ENCODE data around the gene MRPL37.
"Not testable (repeated sequence)": the region's sequence is repeated elsewhere in the genome, so short reads cannot be mapped to it uniquely, and the experiment has no call there.

The MRPL37 gene

DNA sequence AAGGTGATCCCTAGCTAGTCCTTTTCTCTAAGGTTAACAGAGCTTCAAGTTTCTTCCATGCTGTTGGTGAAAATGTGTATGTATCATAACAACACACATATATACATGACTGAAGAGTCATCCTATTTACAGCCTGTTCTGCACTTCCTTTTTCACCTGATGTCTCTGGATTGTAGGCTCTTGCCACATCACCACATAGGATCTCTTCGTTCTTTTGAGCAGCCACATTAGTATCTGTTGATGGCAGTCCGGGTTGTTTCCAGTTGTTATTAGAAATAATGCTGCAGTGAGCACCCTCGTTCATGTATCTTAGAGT lies 19.7 kb downstream of the MRPL37 start:
- in situ Hi-C loops (cut with HindIII; ENCODE audit: low sequenced_read_pairs), result no loop called here

DNA sequence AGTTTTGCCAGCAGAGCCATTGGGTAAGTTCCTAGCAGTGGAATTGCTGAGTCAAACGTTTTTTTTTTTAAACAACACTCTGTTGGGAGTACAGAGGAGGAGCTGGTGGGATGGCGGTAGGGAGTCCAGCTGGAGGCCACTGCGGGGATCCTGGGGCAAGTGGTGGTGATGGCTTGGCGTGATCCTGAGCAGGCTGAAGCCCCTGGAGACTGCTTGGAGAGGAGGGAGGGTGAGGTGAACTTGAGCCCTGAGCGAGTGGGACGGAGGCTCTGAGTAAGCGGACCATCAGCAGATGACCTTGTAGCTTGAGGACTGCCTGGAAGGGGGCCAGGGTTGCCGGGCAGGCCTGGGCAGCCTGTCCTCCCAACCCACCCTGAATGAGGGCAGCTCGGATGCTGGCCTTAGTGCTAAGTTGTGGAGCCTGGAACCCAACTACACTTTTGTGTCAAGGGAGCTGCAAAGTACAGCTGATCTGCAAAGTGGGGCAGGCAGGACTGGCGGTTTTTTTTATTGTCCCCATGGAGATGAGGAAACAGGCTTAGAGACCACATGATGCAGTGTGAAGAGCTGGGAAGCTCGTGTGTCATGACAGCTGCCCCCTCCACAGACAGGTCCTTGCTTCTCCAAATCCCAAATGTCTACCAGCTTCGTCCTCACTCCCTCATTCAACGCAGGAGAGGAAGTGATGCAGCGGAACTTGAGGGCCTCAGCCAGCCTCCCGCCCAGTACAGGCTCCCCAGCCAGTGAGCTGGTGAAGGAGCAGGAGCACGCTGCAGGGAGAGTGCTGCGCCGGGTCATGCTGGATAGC lies 20.2 kb downstream of the MRPL37 start:
- in situ Hi-C loops (cut with HindIII; ENCODE audit: low sequenced_read_pairs), result no loop called here

DNA sequence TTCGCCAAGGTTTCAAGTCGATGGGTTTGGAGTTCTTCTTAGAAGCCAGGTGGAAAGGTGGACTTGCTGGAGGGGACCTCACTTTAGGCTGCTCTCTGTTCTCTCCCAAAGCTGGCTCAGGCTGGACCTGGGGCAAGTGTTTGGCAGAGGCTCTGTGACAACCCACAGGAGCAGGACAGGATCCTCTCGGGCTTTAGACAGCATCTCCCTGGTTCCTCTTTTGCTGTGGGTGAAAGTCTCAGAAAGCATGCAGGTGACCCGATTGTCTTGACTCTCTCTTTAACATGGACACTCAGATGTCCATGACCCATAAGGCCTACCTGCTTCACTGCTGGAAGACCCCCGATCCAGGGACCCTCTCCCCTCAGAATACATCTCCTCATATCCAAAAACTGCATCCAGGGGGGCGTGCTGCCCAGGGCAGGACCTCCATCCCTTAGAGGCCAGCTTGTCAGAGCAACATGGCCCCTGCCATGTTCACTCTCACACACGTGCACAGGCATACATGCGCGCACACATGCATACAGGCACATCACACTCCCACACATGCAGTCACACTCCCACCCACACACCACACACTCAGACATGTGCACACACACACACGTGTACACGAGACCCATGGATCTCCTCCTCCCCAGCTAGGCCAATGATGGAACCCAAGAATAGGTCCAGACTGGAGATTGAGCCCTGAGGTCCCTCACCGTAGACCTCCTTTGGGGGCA lies 21.3 kb downstream of the MRPL37 start:
- in situ Hi-C loops (cut with HindIII; ENCODE audit: low sequenced_read_pairs), result no loop called here

DNA sequence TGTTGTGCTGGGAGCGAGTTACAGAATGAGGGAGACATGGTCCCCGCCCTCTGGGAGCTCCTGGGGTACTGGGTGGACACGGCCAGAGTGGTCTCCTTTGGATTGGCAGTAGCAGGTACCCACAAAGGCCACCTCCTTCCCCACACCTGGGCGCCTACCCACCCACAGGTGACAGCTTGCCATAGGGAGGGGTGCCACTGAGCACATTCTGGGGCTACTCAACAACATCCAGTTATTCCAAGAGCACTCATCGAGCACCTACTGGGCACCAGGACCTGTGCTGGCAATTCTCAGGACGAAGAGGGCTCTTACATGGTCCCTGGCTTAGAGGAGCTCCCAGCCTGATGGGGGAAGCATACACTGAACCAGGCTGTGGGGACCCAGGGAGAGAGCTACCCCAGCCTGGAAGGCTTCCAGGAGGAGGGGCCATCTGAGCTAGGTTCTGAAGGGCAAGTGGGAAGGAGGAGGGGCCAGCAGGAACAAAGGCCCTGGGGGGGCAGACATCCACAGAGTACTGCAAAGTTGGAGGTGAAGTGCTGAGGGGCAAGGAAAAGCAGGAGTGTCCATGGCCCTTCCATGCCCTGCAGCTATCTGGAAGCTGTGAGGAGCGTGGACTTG lies 22.0 kb downstream of the MRPL37 start:
- in situ Hi-C loops (cut with HindIII; ENCODE audit: low sequenced_read_pairs), result no loop called here

DNA sequence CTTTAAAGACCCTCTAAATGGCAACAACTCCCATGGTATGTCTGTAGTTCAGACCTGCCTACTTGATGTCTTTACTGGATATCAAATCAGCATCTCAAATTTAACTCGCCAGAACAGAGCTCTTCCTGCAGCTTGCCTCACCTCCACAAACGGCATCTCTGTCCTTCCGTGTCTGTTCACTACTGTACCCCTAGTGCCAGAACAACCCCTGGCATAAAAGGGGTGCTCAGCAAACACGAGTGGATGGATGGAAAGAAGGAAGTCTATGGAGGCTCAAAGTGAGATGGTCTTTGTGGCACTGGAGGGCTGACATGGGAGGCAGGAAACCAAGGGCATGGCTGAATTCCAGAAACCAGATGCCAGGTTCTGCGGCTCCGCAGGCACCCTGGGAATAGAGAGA lies 22.7 kb downstream of the MRPL37 start:
- in situ Hi-C loops (cut with HindIII; ENCODE audit: low sequenced_read_pairs), result no loop called here

DNA sequence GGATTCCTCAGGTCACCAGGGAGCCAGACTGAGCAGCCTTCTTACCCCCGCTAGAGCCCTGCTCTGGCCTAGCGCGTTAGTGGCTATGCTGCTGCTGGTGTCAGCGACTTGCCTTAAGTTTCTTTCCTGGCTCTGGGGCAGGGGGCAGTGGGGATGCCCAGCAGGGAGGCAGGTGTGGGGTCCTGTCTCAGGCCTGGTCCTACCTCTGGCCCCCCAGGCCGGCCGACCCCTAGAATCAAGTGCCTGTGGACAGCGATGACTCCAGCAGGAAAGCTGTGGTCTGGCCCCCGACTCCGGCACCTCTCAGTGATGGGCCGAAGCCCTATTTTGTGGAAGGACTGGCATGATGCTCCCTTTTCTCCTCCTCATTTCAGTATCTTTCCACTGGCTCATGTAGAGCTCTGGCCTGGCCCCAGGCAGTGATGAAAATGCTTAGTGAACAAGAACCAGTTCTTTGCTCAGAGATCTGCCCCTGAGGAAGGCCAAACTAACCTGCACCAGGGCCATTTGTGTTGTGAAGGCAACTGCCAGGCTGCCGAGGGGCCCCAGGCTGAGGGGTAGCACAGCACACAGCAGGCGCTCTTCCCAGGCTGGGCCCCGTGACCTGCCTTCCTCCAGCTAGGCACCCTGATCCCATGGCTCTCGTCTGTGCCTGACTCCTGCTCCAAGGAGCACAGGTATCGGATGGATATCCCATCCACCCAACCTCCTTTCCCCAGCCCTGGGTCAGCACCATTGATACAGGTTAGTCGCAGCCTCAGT lies 23.7 kb downstream of the MRPL37 start:
- in situ Hi-C loops (cut with HindIII; ENCODE audit: low sequenced_read_pairs), result no loop called here

DNA sequence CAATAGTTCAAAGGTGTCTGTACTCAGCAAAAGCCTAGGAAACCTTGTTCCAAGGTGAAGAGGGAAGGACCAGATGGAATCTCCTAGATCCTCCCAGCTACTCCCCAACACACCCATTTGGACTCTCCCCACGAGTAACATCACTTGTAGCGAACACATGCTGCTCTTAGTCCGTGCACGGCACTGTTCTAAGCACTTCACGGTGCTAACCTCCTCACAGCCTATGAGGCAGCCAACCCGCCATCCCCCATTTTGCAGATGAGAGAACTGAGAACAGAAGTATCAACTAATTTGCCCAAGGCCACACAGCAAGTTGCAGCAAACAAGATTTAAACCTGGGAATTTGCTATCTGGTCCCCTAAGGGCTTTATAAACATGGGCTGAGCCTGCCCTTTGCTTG lies 24.3 kb downstream of the MRPL37 start:
- in situ Hi-C loops (cut with HindIII; ENCODE audit: low sequenced_read_pairs), result no loop called here

DNA sequence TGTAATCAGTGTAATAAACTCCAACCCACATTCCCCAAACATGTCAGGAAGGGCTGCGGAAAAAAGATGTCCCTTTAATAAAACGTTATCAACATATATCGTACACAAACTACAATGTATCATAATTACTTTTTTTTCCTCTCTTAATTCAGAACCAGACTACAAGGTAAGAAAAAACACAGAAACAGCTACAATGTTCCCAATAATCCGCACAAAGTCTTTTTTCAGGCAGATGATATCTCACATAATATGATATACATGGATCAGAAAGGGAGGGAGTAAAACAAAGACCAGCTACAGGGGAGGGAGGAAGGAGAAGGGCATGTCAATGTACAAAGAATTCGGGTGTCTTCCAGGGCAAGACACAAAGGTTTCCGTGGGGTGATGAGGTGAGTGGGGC lies 25.4 kb downstream of the MRPL37 start:
- in situ Hi-C loops (cut with HindIII; ENCODE audit: low sequenced_read_pairs), result no loop called here

DNA sequence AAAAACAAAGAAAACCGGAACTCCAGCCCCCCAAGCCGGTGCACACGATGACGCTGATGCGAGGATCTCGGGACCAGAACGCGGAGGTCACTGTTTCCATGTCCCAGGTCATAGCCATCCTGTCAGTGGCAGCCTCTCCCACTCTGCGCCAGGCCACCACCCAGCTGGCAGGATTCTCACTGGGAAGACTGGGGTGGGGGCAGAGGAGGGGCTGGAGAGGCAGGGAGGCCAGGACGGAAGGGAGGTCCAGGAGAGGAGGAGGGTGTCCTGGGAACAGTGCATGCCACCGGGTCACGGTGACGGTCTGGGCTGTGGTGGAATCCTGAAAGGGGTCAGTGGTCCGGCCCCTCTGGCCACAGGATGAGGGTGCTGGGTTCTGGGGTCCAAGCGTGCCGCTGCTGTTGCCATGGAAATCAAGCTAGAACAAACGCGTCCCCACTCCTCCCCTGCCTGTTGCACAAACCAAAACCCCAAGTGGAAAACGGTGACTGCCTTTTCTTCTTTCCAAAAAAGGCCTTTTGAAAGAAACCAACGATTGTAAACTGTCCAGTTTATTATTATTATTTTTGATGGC lies 26.1 kb downstream of the MRPL37 start:
- in situ Hi-C loops (cut with HindIII; ENCODE audit: low sequenced_read_pairs), result no loop called here

DNA sequence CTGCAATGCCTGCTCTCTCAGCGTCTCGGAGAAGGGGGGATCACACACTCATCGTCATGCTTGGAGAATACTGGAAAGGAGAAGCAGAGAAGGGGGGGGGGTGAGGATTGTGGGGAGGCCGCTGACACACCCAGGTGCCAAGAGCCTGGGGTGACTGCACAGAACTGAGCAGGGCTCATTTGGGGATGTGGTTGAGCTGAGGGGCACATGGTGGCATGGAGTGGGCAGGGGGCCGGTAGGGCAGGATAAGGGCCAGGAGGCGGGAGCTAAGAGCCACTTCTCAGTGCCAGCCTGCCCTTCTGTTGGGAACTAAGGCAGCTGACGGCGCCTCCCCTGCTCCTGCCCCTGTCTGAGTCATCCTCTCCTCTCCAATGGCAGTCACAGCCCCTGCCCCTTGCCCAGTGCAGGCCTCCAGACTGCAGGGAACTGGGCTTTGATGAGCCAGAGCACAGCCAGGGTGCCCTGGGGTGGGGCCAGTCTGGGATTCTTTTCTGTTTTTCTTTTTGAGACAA lies 27.2 kb downstream of the MRPL37 start:
- in situ Hi-C loops (cut with HindIII; ENCODE audit: low sequenced_read_pairs), result no loop called here

DNA sequence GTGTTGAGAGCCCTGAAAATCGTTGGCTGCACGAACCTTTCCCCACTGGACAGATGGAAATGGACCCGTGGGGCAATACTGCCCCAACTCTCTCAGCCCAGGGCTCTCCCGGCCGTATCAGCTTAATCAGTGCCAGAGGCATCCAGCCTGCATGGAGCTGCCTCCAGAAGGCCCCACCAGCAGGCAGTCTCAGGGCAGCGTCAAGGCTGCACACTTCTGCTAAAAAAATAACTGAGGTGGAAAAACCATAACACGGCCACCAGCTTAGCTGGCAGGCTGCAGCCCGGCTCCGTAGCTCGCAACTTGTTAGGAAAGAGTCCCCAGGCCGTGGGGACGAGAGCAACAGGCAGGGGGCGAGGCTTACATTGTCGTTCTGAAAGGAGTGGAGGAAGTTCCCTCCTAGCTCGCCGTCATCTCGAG lies 27.9 kb downstream of the MRPL37 start:
- in situ Hi-C loops (cut with HindIII; ENCODE audit: low sequenced_read_pairs), result no loop called here

DNA sequence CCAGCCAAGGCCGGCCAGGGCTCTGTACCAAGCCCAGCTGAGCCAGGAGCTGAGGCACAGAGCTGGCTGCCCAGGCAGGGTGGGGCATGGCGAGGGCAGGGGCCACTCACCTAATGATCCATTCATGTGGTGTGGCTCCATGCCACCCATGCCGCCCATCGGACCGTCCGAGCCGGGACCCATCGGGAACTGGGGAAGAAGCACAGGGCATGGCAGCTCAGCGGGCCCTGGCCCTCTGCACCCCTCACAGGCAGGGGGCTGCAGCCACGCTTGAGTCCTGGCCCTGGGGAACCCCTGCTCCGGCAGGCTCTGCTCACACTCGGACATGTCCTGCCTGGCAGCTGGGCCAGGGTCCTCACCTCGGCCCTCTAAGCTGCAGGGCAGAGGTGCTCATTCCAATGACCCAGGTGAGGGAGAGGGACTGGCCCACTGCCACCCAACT lies 28.7 kb downstream of the MRPL37 start:
- in situ Hi-C loops (cut with HindIII; ENCODE audit: low sequenced_read_pairs), result no loop called here

DNA sequence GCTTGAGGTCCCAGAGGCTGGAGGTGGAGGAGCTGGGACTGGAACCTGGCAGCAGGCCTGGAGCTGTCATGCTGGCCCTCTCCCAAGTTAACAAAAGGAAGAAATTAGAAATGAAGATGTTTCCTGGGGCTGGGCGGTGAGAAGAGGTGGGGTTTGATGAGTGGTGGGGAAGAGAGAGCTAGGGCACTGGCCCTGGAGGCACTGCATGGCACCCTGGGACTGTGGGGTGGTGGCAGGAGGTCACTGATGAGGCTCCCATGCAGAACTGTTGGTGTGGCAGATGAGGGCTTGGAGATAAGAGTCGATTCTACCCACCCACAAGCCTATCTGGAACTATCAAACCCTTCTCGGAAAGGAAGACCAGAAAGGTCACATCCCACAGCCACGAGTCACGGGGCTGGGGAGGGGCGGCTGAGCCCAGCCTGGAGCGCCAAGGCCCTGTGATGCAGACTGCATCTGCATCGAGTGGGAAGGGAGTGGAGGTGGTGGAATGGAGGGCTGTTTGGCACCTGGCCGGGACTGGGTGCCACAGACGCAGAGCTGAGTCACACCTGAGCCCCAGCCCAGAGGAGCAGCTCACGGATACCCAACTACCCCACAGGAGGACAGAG lies 29.4 kb downstream of the MRPL37 start:
- in situ Hi-C loops (cut with HindIII; ENCODE audit: low sequenced_read_pairs), result no loop called here

DNA sequence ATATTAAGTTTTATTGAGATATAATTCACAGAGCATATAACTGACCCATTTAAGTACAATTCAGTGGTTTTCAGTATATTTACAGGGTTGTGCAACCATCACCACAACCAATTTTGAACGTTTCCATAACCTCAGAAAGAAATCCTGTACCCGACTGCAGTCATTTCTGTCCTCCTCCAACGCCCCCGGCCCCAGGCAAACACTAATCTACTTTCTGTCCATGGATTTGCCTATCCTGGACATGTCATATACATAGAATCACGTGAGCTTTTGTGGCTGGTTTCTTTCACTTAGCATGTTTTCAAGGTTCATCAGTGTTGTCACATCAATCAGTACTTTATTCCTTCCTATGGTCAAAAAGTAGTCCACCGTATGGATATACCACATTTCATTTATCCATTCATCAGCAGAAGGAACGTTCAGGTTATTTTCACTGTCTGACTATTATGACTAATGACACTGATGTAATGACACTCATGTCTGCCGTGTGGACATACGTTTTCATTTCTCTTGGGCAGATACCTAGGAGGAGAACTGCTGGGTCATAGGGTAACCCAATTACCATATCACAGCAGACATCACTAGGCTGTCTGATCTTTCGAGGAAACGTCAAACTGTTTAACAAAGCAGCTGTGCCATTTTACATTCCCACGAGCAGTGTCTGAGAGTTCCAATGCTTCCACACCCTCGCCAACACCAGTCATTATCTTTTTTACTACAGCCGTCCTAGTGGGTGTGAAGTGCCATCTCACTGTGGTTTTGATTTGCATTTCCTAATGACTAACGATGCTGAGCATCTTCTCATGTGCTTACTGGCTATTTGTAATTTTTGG lies 30.8 kb downstream of the MRPL37 start:
- in situ Hi-C loops (cut with HindIII; ENCODE audit: low sequenced_read_pairs), result no loop called here

DNA sequence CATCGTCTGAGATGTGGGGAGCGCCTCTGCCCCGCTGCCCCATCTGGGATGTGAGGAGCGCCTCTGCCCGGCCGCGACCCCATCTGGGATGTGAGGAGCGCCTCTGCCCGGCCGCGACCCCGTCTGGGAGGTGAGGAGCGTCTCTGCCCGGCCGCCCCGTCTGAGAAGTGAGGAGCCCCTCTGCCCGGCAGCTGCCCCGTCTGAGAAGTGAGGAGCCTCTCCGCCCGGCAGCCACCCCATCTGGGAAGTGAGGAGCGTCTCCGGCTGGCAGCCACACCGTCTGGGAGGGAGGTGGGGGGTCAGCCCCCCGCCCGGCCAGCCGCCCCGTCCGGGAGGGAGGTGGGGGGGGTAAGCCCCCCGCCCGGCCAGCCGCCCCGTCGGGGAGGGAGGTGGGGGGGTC lies 33.2 kb downstream of the MRPL37 start:
- in situ Hi-C loops (cut with HindIII; ENCODE audit: low sequenced_read_pairs), result not testable (repeated sequence)

DNA sequence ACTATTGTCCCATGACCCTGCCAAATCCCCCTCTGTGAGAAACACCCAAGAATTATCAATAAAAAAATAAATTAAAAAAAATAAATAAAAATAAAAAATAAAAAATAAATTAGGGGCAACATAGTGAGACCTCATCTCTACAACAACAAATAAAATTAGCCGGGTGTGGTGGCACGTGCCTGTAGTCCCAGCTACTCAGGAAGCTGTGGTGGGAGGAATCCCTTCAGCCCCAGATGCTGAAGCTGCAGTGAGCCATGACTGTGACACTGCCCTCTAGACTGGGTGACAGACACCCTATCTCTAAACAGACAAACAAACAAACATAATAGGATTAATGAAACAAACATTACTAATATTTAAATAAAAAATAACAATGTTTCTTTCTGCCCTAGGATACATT lies 34.3 kb downstream of the MRPL37 start:
- in situ Hi-C loops (cut with HindIII; ENCODE audit: low sequenced_read_pairs), result no loop called here

DNA sequence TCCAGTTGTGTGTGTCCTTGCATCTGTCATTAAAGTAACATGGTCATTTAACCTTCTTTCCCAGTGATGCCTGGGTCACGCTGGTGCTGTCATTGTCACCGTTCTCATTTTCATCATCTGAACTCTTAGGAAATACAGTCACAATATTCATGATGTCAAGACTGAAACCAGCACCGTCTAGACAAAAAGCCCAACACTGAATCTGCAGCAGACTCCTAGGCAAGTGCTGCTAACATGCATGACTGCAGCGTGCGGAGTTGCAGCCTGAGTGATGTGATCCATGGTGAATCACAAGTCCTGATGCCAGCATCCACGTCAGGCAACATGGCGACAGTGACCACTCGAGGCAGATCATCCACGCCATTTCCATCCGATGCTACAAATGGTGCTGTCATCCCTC lies 37.6 kb downstream of the MRPL37 start:
- in situ Hi-C loops (cut with HindIII; ENCODE audit: low sequenced_read_pairs), result no loop called here

DNA sequence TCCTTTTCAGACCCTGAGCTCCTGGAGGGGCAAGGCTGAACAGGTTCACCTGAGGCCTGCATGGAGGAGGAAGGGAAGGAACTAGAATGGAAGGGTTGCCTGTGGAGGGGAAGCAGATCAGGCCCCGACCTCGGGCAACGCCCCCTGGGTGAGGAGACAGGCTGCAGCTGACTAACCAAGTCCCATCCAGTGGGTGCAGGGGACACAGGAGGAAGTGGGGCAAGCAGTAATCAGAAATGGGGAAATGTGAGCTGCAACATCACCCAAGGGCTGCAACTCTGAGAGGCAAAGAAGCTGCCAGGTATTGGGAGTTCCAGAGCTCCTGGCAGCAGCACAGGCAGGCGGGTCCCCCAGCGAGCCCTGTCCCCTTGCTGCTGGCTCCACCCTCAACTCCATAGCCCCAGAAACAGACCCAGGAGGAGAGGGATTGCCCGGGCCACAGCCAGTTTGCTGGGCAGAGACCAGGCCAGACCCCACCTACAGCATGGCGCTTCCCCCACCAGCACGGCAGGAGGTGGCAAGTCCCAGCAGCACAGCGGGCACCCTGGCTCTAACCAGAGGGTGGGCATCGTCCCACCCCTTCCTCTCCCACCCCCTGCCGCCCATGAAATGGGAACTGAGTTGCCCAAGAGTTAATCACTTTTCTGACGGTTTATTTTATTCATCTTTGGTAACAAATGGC lies 38.5 kb downstream of the MRPL37 start:
- in situ Hi-C loops (cut with HindIII; ENCODE audit: low sequenced_read_pairs), result no loop called here

DNA sequence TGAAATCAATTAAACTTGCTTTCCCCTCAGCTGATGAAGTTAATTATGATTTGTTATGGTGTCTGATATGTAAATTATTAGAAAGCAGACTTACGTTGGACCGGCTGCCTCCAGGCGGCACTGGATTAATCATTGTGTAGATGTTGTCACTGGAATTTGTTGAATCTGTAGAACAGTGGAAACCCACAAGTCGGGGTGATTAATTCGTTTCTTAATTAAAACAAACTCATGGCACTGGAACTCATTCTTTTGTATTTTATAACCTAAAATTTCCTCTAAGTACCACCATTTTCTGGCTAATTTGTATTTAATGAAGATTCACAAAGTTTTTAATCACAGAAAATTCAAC lies 39.0 kb downstream of the MRPL37 start:
- in situ Hi-C loops (cut with HindIII; ENCODE audit: low sequenced_read_pairs), result no loop called here
